ENCODE measurements around the gene CLSTN3. TPM values are rescaled to one million over a fixed set of nuclear protein-coding genes. Genes with fewer than 3 reads are reported as not detected.

Gene CLSTN3
- 71.8 and 159 TPM in 2 replicates for total RNA-seq (2011; cell fraction: chromatin; rRNA removed; ENCODE audit: low replicate concordance)
- total RNA-seq (2011; cell fraction: nucleolus; rRNA removed) = 102 and 111 TPM in 2 replicates
- total RNA-seq (2011; cell fraction: nucleoplasm; rRNA removed) = 67.6 and 87.0 TPM in 2 replicates
- total RNA-seq (2014; rRNA removed) (7.8 and 11.0 TPM in 2 replicates), total RNA-seq (2014; rRNA removed; fragmentation: Illumina TruSeq; extraction: Trizol) (6.2 and 6.8 TPM in 2 replicates), total RNA-seq (2015; rRNA removed; fragmentation: Illumina TruSeq; extraction: Trizol) (4.3 and 5.5 TPM in 2 replicates), total RNA-seq (2021) (14.7 and 18.5 TPM in 2 replicates), polyA plus RNA-seq (2011; rRNA removed) (23.2 and 27.0 TPM in 2 replicates), polyA plus RNA-seq (2014; fragmentation: Illumina TruSeq; extraction: Trizol) (11.9 and 14.3 TPM in 2 replicates), polyA plus RNA-seq (2014; fragmentation: Nextera tagmentation; extraction: Ambion mirVana) (under 1 TPM; 0.08 to 0.10 TPM), polyA plus RNA-seq (2014; rRNA removed) (11.2 and 17.6 TPM in 2 replicates), polyA minus RNA-seq (2011; rRNA and poly(A)+ RNA removed) (26.5 and 29.5 TPM in 2 replicates), Bru-seq, nascent RNA (percentile 54 among the genes with signal in this experiment), BruChase-seq, experiment 1, labeled RNA remaining after a 2-hour chase (percentile 53 among the genes with signal in this experiment), BruChase-seq, experiment 2, labeled RNA remaining after a 6-hour chase (percentile 59 among the genes with signal in this experiment)
- 27.9 and 42.2 TPM in 2 replicates for polyA plus RNA-seq (2011; cell fraction: cytosol; rRNA removed)
- polyA plus RNA-seq (2011; cell fraction: nucleus; rRNA removed) = 68.7 and 118 TPM in 2 replicates
- polyA plus RNA-seq (2012) = 13.5 and 15.5 TPM in 2 replicates
- 31.0 and 36.0 TPM in 2 replicates for polyA minus RNA-seq (2011; cell fraction: cytosol; rRNA and poly(A)+ RNA removed)
- polyA minus RNA-seq (2011; cell fraction: nucleus; rRNA and poly(A)+ RNA removed) = 29.4 TPM in 2 replicates
- long read RNA-seq, experiment 1, full-length matches to known transcripts = 2 of 9 reads
- long read RNA-seq, experiment 1, partial matches to known transcripts = 6 of 9 reads
- long read RNA-seq, experiment 1, other reads (novel, unspliced or antisense) = 1 of 9 reads
- long read RNA-seq, experiment 2, full-length matches to known transcripts = 4 of 15 reads
- long read RNA-seq, experiment 2, partial matches to known transcripts = 6 of 15 reads
- long read RNA-seq, experiment 2, other reads (novel, unspliced or antisense) = 5 of 15 reads
- long read RNA-seq, experiment 3 = 0 reads

GRCh38 chr12:7129872-7130691, at the start of gene CLSTN3:
Gene CLSTN3, plus strand, starts transcription at chr12:7130371. Its CDS starts 278 bp downstream, at chr12:7130649.
- H3K27me3 ChIP-seq (ENCODE audit: control insufficient read depth in 2 of 2, insufficient read depth in 2 of 2, low read length in 2 of 2) = no peaks in the 10 kb centered on the region
- TSS peak; percentile 41 for BruUV-seq (replicated peaks)
- H3K9ac ChIP-seq (ENCODE audit: insufficient read depth in 1 of 2, low read depth in 2 of 2, low read length in 2 of 2) = peak within 1 kb of the TSS; percentile 68 to 91
- peak within 1 kb of the TSS; percentile 88 for H3K4me2 ChIP-seq (ENCODE audit: insufficient read depth, low read length)
- intact Hi-C loops (cut with micrococcal nuclease) = no loop called here
- ATAC-seq (peak; percentile 85), DNase-seq (ENCODE audit: extremely low read depth in 1 of 4, low spot score in 3 of 4) (peak; percentile 90 to 100 (median 100)), FAIRE-seq (peak; percentile 77)
- no peaks in the 10 kb centered on the region for H3K9me1 ChIP-seq (ENCODE audit: control insufficient read depth, insufficient read depth, low read length)
- in situ Hi-C loops (cut with MboI) = no loop called here
- peak within 1 kb of the TSS; percentile 84 for H2AFZ ChIP-seq (ENCODE audit: low read depth, low read length)
- CTCF ChIA-PET (ENCODE audit: low intra/inter-chr PET ratio) = no interaction called here
- peak within 1 kb of the TSS; percentile 61 for H3K4me3 ChIP-seq
- peaks cover 16% of the 10 kb centered on the region; the same call in 2 of the 3 replicates for H3K36me3 ChIP-seq (ENCODE audit: control insufficient read depth, insufficient read depth, low read length)
- no peaks in the 10 kb centered on the region for H3K9me3 ChIP-seq (replicated peaks; ENCODE audit: control insufficient read depth, insufficient read depth, low read depth, low read length)
- POLR2A ChIA-PET = interaction anchor here (1.0 kb wide), 2 partner anchors 9 to 16 kb away, joined by 3 read pairs; no protein-coding TSS in a partner anchor
- 0 out of 2 replicates have a peak, but pooled peaks cover 2% of the 10 kb centered on the region for H4K20me1 ChIP-seq (replicated peaks; ENCODE audit: control insufficient read depth, insufficient read depth, low read length)
- peak within 1 kb of the TSS; percentile 81 for H3K27ac ChIP-seq (ENCODE audit: extremely low read depth, low read depth, low read length)
- H3K79me2 ChIP-seq (ENCODE audit: control insufficient read depth, insufficient read depth, low read length) = peaks cover 35% of the 10 kb centered on the region
- peaks cover 32 to 53% of the 10 kb centered on the region in 2 experiments for H3K4me1 ChIP-seq (replicated peaks in 1 of 2; ENCODE audit: control insufficient read depth in 2 of 2, insufficient read depth in 2 of 2, low read length in 2 of 2)
- 2% methylated on average over 9 of the region's 40 CpGs for WGBS (ENCODE audit: insufficient coverage, low coverage, missing lambda C conversion rate)
- TF ChIP-seq HDAC8 (tag; IDR thresholded peaks at IDR 0.05) (no peak), NR2C2 (CRISPR knock-in tag; IDR thresholded peaks at IDR 0.05) (no peak), NR2C2 (tag; IDR thresholded peaks at IDR 0.05) (no peak), CCAR2 (IDR thresholded peaks at IDR 0.05; ENCODE audit: low read depth, low read length) (no peak), RBM39 (optimal IDR thresholded peaks at IDR 0.05; ENCODE audit: low read depth, low read length) (no peak), REST (IDR thresholded peaks at IDR 0.05; ENCODE audit: borderline replicate concordance) (no peak), REST (CRISPR knock-in tag; IDR thresholded peaks at IDR 0.05; ENCODE audit: low read depth) (no peak), PML (IDR thresholded peaks at IDR 0.05; ENCODE audit: low read length) (no peak), NELFE (IDR thresholded peaks at IDR 0.05; ENCODE audit: insufficient read depth, insufficient read length) (no peak)

Measured in K562 (cell line).